Liver (tissue), 9 donors: ENCODE data around the gene TRIM67. TPM values are rescaled to one million over a fixed set of nuclear protein-coding genes. Genes with fewer than 3 reads are reported as not detected.

Source experiments
- DNase-seq: peaks from one replicate; pipeline ENCODE4 v3.0.0-alpha.2; 2017; ENCODE audit warnings: low spot score
- H3K27ac ChIP-seq, 2 donors: one replicate each; pipeline ENCODE4 v1.7.0; 2013; ENCODE audit warnings: inconsistent platforms in 2 of 2, low read length in 2 of 2, control low read depth in 1 of 2, low read depth in 1 of 2, mild to moderate bottlenecking in 1 of 2
- H3K27me3 ChIP-seq, 4 donors: one replicate each; pipeline versions ENCODE4 v1.6.1 to v1.7.0; 2013; ENCODE audit warnings: low read length in 3 of 4, inconsistent platforms in 1 of 4, mild to moderate bottlenecking in 1 of 4, moderate library complexity in 1 of 4; ENCODE audit not compliant: control insufficient read depth in 4 of 4, insufficient read depth in 4 of 4
- H3K36me3 ChIP-seq, 4 donors: one replicate each; pipeline versions ENCODE4 v1.6.1 to v1.7.0; 2013; ENCODE audit warnings: low read length in 3 of 4, mild to moderate bottlenecking in 3 of 4, low read depth in 1 of 4, moderate library complexity in 1 of 4; ENCODE audit not compliant: control insufficient read depth in 4 of 4, insufficient read depth in 3 of 4
- H3K4me1 ChIP-seq, 4 donors: one replicate each; pipeline versions ENCODE4 v1.6.1 to v1.7.0; 2013; ENCODE audit warnings: low read length in 3 of 4, mild to moderate bottlenecking in 3 of 4, moderate library complexity in 1 of 4; ENCODE audit not compliant: control insufficient read depth in 4 of 4, insufficient read depth in 4 of 4
- H3K4me3 ChIP-seq, 3 donors: one replicate each; pipeline versions ENCODE4 v1.6.1 to v1.7.0; 2013; ENCODE audit warnings: low read length in 3 of 3, control low read depth in 1 of 3, low read depth in 1 of 3, mild to moderate bottlenecking in 1 of 3
- H3K9ac ChIP-seq, 2 donors: one replicate each; pipeline ENCODE4 v1.7.0; 2013; ENCODE audit warnings: low read length in 2 of 2, mild to moderate bottlenecking in 2 of 2, moderate library complexity in 2 of 2, control low read depth in 1 of 2, low read depth in 1 of 2
- H3K9me3 ChIP-seq, 4 donors: one replicate each; pipeline versions ENCODE4 v1.6.1 to v1.7.0; 2013; ENCODE audit warnings: low read length in 3 of 4; ENCODE audit not compliant: control insufficient read depth in 4 of 4
- ATF3 ChIP-seq: IDR thresholded peaks from 2 replicates; pipeline ENCODE4 v1.6.1; 2016; ENCODE audit warnings: antibody characterized with exemption
- EGR1 ChIP-seq, 2 donors: IDR thresholded peaks; 2 replicates each; pipeline ENCODE4 v1.6.1; 2016 to 2018; ENCODE audit warnings: antibody characterized with exemption in 2 of 2, low read depth in 2 of 2
- FOXA1 ChIP-seq: IDR thresholded peaks from 2 replicates; pipeline ENCODE4 v1.6.1; 2016; ENCODE audit warnings: antibody characterized with exemption
- FOXA2 ChIP-seq: IDR thresholded peaks from 2 replicates; pipeline ENCODE4 v1.6.1; 2016; ENCODE audit warnings: antibody characterized with exemption
- HNF4A ChIP-seq, 2 donors: conservative IDR thresholded peaks; 2 replicates each; pipeline ENCODE4 v1.6.1; 2016; ENCODE audit warnings: antibody characterized with exemption in 2 of 2, mild to moderate bottlenecking in 2 of 2
- HNF4G ChIP-seq: IDR thresholded peaks from 2 replicates; pipeline ENCODE4 v1.6.1; 2016; ENCODE audit warnings: antibody characterized with exemption
- MAX ChIP-seq: IDR thresholded peaks from 2 replicates; pipeline ENCODE4 v1.6.1; 2016; ENCODE audit warnings: antibody characterized with exemption
- NR2F2 ChIP-seq: IDR thresholded peaks from 2 replicates; pipeline ENCODE4 v1.6.1; 2016; ENCODE audit warnings: antibody characterized with exemption
- RAD21 ChIP-seq, 2 donors: IDR thresholded peaks; 2 replicates each; pipeline ENCODE4 v1.6.1; 2016; ENCODE audit warnings: antibody characterized with exemption in 2 of 2, mild to moderate bottlenecking in 2 of 2
- REST ChIP-seq: IDR thresholded peaks from 2 replicates; pipeline ENCODE4 v1.6.1; 2016; ENCODE audit warnings: antibody characterized with exemption, mild to moderate bottlenecking
- RXRA ChIP-seq, 2 donors: IDR thresholded peaks; 2 replicates each; pipeline ENCODE4 v1.6.1; 2017 to 2018; ENCODE audit warnings: antibody characterized with exemption in 2 of 2, mild to moderate bottlenecking in 1 of 2
- SP1 ChIP-seq: IDR thresholded peaks from 2 replicates; pipeline ENCODE4 v1.6.1; 2018; ENCODE audit warnings: antibody characterized with exemption, mild to moderate bottlenecking
- YY1 ChIP-seq: IDR thresholded peaks from 2 replicates; pipeline ENCODE4 v1.6.1; 2016; ENCODE audit warnings: antibody characterized with exemption, mild to moderate bottlenecking
- ZBTB33 ChIP-seq: IDR thresholded peaks from 2 replicates; pipeline ENCODE4 v1.6.1; 2016; ENCODE audit warnings: antibody characterized with exemption
- whole genome bisulfite sequencing: extraction: QIAGEN DNeasy Blood & Tissue Kit; methylation state at CpG from one replicate; pipeline ENCODE4 v1.1.7; 2013; 5-methylcytosine and 5-hydroxymethylcytosine counted together
- polyA plus RNA-seq, 2 donors: library from polyadenylated mRNA; stranded (reverse) in 1 of 2; unstranded in 1 of 2; fragments of 200-250 nt in 1 of 2; fragments of >200 nt in 1 of 2; fragmentation: Nextera tagmentation in 1 of 2; extraction: Ambion mirVana in 1 of 2; gene quantifications; one replicate each; pipeline versions ENCODE4 v1.2.1 to v1.2.3, GENCODE V29; 2013 to 2015
- total RNA-seq, 2 donors: library from RNA; depleted of rRNA; stranded (reverse); fragments of >200 nt; gene quantifications; one replicate each; pipeline ENCODE4 v1.2.3, GENCODE V29; 2014
- donor health status: healthy.
- donor health status: healthy.
- donor health status: healthy.
- donor health status: healthy.
- donor health status: healthy.

TRIM67 gene
- total and polyA plus RNA-seq, 4 donors = under 0.01 to 0.05 TPM; not detected in 2

- TF ChIP-seq ZBTB33 (no peak), FOXA1 (no peak), YY1 (no peak), FOXA2 (no peak), HNF4A (conservative IDR thresholded peaks at IDR 0.05) (no peak), HNF4G (no peak), NR2F2 (no peak)
Observed at GRCh38 chr1:231189683-231190270, 27.9 kb downstream of the TRIM67 start (continued).

- TF ChIP-seq HNF4A (conservative IDR thresholded peaks at IDR 0.05) = no peak
- TF ChIP-seq SP1 = no peak
- TF ChIP-seq EGR1 (IDR thresholded peaks at IDR 0.05; ENCODE audit: low read depth in 2 of 2) = no peak
- no peak for TF ChIP-seq ZBTB33
- no peak for TF ChIP-seq ATF3
- TF ChIP-seq RXRA (IDR thresholded peaks at IDR 0.05) = no peak
- no peak for TF ChIP-seq YY1
- no peak for TF ChIP-seq HNF4G
- TF ChIP-seq RAD21 (IDR thresholded peaks at IDR 0.05) = no peak
- TF ChIP-seq MAX = no peak
- TF ChIP-seq REST = no peak
- no peak for TF ChIP-seq NR2F2
- no peak for TF ChIP-seq FOXA2
- 94% methylated on average over 10 of the region's 10 CpGs for WGBS
- Histone ChIP-seq H3K9me3 (peaks cover 0 to 6% (median 0%) of the 10 kb centered on the region in 4 donors), H3K4me3 (no peak overlapping the region), H3K27me3 (peaks cover 0 to 2% (median 0%) of the 10 kb centered on the region in 4 donors), H3K9ac (no peak overlapping the region), H3K4me1 (no peaks in the 10 kb centered on the region), H3K36me3 (no peaks in the 10 kb centered on the region), H3K27ac (no peak overlapping the region)
- DNase-seq = no peak
Observed at GRCh38 chr1:231190456-231190855, 28.6 kb downstream of the TRIM67 start.
